ENCODE data around the gene SIX6. TPM values are rescaled to one million over a fixed set of nuclear protein-coding genes. Genes with fewer than 3 reads are reported as not detected.

SIX6 gene
- total and polyA plus RNA-seq, 10 of the 15 experiments (the other 5 are each of a cell fraction or from before 2014, with no cell fraction given): not detected

GRCh38 chr14:60506985-60507829 lies 1.7 kb upstream of the SIX6 start:
- Histone ChIP-seq H3K36me3 (ENCODE audit: control insufficient read depth in 2 of 2, insufficient read depth in 2 of 2, low read length in 1 of 2) (no peaks in the 10 kb centered on the region), H3K9ac (ENCODE audit: control insufficient read depth, insufficient read depth, low read length) (no peak overlapping the region), H3K4me2 (ENCODE audit: control insufficient read depth, insufficient read depth) (no peak overlapping the region), H3K79me2 (ENCODE audit: control insufficient read depth, insufficient read depth, low read length) (no peaks in the 10 kb centered on the region), H2AFZ (ENCODE audit: control insufficient read depth, low read depth, low read length) (no peak overlapping the region), H3K9me3 (replicated peaks; ENCODE audit: control insufficient read depth, insufficient read depth, low read length) (no peaks in the 10 kb centered on the region; the same call in 2 of the 3 replicates), H3K4me3 (no peak overlapping the region), H3K27me3 (replicated peaks in 1 of 2; ENCODE audit: control insufficient read depth in 2 of 2, insufficient read depth in 2 of 2, low read length in 1 of 2) (peaks cover 17 to 39% of the 10 kb centered on the region in 2 experiments), H3K27ac (ENCODE audit: control insufficient read depth, insufficient read depth) (no peak overlapping the region), H4K20me1 (ENCODE audit: control insufficient read depth, insufficient read depth) (no peaks in the 10 kb centered on the region), H3K4me1 (ENCODE audit: control insufficient read depth, insufficient read depth, low read length) (no peaks in the 10 kb centered on the region)
- in situ Hi-C loops (cut with MboI): no loop called here
- no peak for ATAC-seq
- RAD21 ChIA-PET (ENCODE audit: unreplicated experiment): no interaction called here
- POLR2A ChIA-PET: no interaction called here
- 26% methylated on average over 44 of the region's 48 CpGs for WGBS (ENCODE audit: insufficient coverage, insufficient replicate concordance, low lambda C conversion rate, missing lambda C conversion rate)
- SMC1A ChIA-PET (ENCODE audit: uncharacterized antibody, unreplicated experiment): no interaction called here
- no TSS peak for BruUV-seq (replicated peaks)
- DNase-seq (ENCODE audit: low read depth, low spot score): no peak
- intact Hi-C loops (cut with micrococcal nuclease; ENCODE audit: unreplicated experiment): no loop called here
- FAIRE-seq: no peak
- CTCF ChIA-PET: no interaction called here
- TF ChIP-seq CUX1 (IDR thresholded peaks at IDR 0.05; ENCODE audit: insufficient replicate concordance, low read depth, low read length) (no peak), SUZ12 (IDR thresholded peaks at IDR 0.05; ENCODE audit: unreplicated experiment) (peak; percentile 27), ZSCAN29 (IDR thresholded peaks at IDR 0.05) (no peak)
